HS-5 (cell line): ENCODE measurements around the gene IL1RAPL2.
"Not testable (repeated sequence)": the region's sequence is repeated elsewhere in the genome, so short reads cannot be mapped to it uniquely, and the experiment has no call there.

Experiments used
- DNase-seq: peaks from one replicate; pipeline ENCODE4 v3.0.0-alpha.2; 2012; ENCODE audit warnings: low read depth

Gene IL1RAPL2

DNA sequence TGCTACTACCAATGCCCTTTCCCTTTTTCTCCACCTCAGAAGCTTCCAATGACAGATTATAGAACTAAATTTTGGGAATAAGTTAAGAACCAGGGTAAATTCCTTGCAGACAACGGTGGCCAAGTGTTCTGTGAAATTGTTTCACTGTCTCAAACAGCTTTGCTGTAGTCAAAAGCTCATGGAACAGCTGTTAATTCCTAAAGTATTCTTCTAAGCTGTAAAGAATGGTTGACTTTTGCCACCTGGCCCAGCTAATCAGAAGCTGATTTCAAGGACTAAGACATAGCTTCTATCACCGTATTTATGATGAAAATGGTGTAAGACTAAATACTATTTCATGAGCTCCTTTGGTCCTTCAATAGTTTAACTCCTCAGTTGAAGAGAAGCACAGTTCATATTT is 297.5 kb downstream of the IL1RAPL2 start:
- DNase-seq: no peak

- DNase-seq: no peak
Measured at GRCh38 chrX:104864296-104864695, 298.3 kb downstream of the IL1RAPL2 start.

DNA sequence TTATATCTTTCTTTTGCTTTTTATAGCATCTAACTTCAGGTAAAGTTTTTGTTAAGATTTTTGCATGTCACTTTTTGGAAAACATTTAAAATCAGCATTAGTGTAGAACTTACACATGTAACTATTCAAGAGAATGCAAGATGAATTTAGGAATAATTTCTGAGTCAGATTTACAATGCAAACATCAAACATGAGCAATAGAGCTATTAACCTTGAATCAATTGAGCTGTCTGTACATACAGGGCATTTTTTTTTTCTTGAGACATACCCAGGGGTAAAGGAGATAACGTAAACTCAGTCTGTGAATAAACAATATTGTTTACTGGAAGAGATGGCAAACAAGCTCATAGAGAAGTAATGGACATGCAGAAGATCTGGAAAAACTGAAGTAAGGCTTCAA is 311.5 kb downstream of the IL1RAPL2 start:
- no peak for DNase-seq

DNA sequence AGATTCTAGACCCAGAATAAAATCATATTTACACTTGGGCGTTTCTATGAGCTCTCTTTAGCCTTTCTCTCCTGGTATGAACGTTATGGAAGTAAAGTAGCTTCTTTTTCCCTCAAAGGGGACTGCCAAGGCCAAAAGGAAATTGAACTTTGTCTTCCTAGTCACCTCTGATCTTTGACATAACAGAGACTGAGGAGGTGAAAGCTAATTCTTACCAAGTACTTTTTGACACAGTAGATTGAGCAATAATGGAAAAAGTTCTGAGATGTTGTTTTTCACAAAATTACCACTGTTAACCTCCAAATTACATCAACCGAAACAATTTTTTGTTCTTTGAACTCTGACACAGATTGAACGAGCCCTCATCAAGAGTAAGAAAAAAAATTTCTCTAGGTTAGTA is 336.1 kb downstream of the IL1RAPL2 start:
- no peak for DNase-seq

DNA sequence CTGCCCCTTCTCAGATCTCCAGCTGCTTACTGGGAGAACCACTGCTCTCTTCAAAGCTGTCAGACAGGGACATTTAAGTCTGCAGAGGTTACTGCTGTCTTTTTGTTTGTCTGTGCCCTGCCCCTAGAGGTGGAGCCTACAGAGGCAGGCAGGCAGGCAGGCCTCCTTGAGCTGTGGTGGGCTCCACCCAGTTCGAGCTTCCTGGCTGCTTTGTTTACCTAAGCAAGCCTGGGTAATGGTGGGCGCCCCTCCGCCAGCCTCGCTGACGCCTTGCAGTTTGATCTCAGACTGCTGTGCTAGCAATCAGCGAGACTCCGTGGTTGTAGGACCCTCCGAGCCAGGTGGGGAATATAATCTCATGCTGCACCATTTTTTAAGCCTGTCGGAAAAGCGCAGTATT is 343.7 kb downstream of the IL1RAPL2 start:
- DNase-seq: not testable (repeated sequence)

- DNase-seq: no peak
Measured at GRCh38 chrX:104913348-104913747, 347.3 kb downstream of the IL1RAPL2 start.

DNA sequence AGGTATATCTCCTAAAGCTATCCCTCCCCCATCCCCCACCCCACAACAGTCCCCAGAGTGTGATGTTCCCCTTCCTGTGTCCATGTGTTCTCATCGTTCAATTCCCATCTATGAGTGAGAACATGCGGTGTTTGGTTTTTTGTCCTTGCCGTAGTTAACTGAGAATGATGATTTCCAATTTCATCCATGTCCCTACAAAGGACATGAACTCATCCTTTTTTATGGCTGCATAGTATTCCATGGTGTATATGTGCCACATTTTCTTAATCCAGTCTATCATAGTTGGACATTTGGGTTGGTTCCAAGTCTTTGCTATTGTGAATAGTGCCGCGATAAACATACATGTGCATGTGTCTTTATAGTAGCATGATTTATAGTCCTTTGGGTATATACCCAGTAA is 348.7 kb downstream of the IL1RAPL2 start:
- not testable (repeated sequence) for DNase-seq

DNA sequence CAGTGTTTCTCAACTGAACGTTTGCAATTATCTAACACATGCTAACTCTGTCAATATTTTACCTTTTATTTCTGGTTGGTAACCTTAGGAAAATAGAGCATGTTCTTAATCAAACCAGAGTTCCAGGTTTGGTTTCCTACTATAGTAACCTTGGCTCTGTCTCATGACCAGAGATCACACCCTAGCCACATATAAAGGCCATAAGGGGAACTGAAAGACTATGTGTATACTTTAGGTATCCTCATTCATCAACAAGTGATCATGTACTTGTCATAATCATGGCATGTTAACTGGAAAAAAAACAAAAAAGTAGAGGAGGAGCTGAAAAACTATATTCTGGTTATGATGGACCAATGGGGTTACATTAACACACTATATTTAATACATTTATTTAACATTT is 352.1 kb downstream of the IL1RAPL2 start:
- DNase-seq: no peak

- no peak for DNase-seq
Measured at GRCh38 chrX:104921584-104922205, 355.7 kb downstream of the IL1RAPL2 start.

- peak; percentile 22 for DNase-seq
Measured at GRCh38 chrX:104922206-104922621, 356.2 kb downstream of the IL1RAPL2 start.

DNA sequence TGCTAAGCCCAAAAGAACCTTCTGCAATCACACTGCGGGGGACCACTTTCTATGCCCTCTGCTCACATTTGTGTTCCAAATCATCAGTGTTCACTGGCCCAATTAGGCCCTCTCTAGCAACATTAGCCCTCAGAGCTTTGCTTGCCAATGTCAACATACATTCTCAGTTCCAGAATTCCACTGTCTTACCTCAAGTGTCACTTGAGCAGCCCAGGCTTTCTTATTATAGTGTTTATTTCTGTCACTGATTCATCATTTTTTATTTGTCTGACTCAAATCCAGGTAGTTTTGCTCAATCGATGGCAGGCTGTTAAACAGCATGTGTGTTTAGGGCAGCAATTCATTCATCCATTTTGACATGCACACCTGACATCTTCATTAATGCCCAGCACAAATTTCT is 363.3 kb downstream of the IL1RAPL2 start:
- DNase-seq: no peak

DNA sequence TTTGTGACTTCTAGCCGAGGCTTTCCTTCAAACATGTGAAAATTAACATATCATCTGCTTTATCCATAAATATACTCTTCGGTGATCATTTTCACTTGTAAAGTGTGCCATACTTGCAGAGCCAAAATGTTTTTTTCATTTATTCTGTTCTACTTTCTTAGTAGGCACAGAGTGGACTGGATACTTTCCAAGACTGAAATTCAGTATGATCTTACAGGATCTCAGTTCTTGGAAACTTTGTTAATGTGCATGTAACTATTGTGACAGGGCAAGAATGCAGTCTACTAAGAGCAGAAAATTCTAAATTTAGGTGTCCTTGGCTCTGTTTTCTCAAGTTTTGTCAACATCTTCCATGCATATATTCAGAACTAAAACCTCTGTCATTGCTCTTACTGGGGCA is 369.6 kb downstream of the IL1RAPL2 start:
- DNase-seq: no peak

DNA sequence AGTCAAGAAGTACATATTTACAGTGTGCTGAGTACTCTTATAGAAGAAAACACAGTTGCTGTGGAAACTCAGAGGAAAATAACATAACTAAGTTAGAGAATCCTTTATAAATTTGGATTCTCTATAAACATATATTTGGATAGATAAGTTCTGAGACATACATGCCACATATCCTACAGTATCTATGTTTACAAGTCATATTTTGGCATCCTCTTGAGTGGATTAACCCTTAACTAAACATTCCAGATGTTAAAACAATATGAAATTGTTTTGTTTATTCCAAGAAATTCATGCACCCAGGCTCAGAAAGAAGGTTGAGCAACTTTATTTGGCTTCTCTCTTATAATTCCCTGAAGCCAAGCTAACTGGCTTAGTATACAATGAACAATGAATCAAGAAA is 387.3 kb downstream of the IL1RAPL2 start:
- no peak for DNase-seq

GRCh38 chrX:104961926-104962325 is 395.9 kb downstream of the IL1RAPL2 start:
- DNase-seq: no peak

DNA sequence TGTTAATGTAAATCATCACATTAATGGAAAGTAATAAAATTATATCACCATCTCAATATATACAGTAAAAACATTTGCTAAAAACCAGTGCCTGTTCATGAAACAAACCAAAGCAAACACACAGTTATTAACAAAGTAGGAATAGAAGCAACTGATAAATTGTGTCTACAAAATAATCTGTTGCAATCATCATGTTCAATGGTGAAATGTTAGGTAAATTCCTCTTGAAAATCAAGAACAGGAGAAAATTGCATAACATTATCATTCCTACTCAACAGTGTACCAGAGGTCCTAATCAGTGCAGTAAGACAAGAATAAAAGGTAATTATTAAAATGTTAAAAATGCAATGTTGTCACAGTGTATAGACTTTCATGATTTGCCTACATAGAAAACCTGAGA is 402.2 kb downstream of the IL1RAPL2 start:
- DNase-seq: no peak

- DNase-seq: no peak
Measured at GRCh38 chrX:104972737-104973136, 406.7 kb downstream of the IL1RAPL2 start.

- peak; percentile 11 for DNase-seq
Measured at GRCh38 chrX:104987063-104987462, 421.1 kb downstream of the IL1RAPL2 start.

DNA sequence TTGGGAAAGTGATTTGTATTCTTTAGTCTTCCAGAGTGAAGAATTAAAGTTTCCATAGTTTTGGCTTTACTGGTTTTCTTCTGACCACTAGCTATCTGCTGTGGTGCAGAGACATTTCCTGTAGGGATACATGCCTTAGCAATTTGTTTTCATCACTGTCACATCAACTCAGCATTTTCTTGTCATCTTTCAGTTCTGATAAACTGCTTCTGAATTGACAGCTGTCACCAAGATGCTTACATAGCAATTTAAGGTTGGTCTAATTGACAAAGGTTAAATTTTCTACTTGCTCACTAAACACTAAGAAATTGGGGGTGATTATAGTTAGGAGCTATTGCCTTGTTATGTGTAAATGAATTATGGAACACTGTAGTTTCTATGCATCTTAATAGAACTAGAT is 422.0 kb downstream of the IL1RAPL2 start:
- no peak for DNase-seq

DNA sequence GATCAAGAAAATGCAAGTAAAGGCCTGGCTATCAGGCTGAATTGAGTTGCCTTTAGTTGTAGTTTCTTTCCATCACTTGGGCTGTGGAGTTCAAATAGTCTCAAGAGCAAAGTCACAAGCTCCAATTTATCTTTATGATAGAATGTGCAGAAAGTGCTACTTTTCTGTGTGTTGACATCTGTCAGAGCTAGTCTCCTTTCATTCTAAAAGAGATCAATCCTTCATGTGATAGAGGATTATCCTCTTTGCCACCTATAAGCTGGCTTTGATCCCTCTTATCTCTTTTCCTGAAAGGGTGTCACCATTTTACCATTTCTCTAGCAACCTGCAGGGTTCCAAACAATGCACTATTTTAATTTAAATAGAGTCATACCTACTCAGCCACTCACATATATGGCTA is 429.5 kb downstream of the IL1RAPL2 start:
- DNase-seq: no peak

DNA sequence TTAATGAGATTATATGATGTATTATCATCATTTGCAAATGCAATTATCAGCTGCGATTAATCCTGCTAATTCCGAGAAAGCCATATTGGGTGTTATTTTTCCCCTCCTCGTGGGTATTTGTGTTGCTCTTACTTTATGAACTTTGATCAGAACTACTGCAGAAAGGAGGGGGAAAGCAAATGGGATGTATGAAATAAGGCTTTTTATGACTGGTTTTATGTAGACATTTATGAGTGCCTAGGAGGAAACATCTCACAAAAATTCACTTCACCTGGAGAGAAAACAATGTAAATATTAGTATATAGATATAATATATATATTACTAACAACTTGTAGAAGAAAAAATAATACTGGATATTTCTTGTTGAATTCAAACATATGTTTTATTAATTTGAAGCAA is 440.1 kb downstream of the IL1RAPL2 start:
- no peak for DNase-seq

GRCh38 chrX:105006996-105007395 is 441.0 kb downstream of the IL1RAPL2 start:
- DNase-seq: no peak

DNA sequence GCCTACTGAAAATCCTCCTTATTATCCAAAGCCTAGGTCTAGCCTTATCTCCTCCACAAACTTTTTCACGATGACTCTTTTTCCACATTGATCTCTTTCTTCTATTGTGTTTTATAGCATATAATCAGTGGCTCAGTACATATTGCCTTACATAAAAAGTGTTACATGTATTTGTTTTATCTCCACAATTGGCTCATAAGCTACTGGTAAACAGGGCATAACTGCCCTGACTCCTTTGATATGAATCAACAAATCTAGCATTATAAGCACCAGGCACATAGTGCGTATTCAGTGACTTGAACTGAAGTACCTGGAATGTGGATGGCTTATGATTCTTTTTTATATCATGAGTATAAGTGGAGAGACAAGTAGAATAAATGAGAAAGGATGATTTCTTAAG is 447.7 kb downstream of the IL1RAPL2 start:
- DNase-seq: no peak

GRCh38 chrX:105017641-105018040 is 451.6 kb downstream of the IL1RAPL2 start:
- no peak for DNase-seq

DNA sequence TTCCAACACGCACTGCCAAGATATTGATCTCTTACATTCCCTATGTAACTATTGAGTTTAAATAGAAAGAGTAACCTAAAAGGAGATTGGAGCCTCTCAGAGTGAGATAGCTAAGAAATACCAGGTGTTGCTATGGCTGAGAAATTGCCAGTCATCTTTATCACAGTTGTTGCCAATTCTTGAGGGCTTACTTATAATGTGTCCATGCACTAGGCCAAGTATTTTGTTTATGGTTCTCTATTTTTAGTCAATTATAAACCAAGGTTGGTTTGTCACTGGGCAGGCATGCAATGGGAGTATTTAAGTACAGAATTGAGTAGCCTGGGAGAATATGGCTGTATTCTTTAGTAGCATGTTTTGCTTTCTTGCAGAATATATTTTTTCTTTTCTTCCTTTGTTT is 452.9 kb downstream of the IL1RAPL2 start:
- no peak for DNase-seq

GRCh38 chrX:105028962-105029361 is 463.0 kb downstream of the IL1RAPL2 start:
- DNase-seq: not testable (repeated sequence)
